Gastroesophageal sphincter (tissue), 3 donors: ENCODE measurements around the gene DIAPH2.

Source experiments
- EP300 ChIP-seq: sonication (generic); formaldehyde crosslinking; IDR thresholded peaks from one replicate; pipeline ENCODE4 v1.6.1; 2017; ENCODE audit warnings: antibody characterized with exemption, mild to moderate bottlenecking
- POLR2A ChIP-seq, 2 donors: fragments of 450-650 bp; IDR thresholded peaks; one replicate each; pipeline ENCODE4 v1.6.1; 2017; ENCODE audit warnings: antibody characterized with exemption in 2 of 2, mild to moderate bottlenecking in 2 of 2, moderate library complexity in 1 of 2
- POLR2AphosphoS5 ChIP-seq: sonication (generic); formaldehyde crosslinking; IDR thresholded peaks from one replicate; pipeline ENCODE4 v1.6.1; 2017; ENCODE audit warnings: antibody characterized with exemption
- TF ChIP-seq, protein P1 (sequence below), 4 experiments: fragments of 200-600 bp in 2 of 4; fragments of 450-650 bp in 2 of 4; sonication (generic) in 1 of 4; IDR thresholded peaks; one replicate each; pipeline ENCODE4 v1.5.1; 2017 to 2019; ENCODE audit warnings: antibody characterized with exemption in 4 of 4, mild to moderate bottlenecking in 2 of 4, moderate library complexity in 2 of 4

DNA sequence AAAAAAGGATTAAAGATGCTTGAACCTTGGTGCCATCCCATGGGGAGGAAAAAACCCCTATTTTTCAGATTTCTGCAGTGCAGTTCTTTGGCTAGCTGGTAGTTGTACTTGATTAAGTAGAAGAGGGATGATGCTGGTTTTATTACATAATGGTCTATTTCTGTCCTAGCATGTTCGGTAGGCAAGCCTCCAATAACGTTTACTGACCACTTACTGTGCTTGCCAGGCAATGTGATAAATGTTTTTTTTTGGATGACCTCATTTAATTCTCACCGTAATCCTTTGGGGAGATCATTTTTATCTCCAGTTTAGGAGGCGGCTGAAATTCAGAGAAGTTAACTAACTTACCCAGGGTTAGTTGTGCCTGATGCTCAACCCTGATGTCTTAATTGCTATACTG lies 106.9 kb downstream of the DIAPH2 start:
- TF ChIP-seq, protein P1, sequence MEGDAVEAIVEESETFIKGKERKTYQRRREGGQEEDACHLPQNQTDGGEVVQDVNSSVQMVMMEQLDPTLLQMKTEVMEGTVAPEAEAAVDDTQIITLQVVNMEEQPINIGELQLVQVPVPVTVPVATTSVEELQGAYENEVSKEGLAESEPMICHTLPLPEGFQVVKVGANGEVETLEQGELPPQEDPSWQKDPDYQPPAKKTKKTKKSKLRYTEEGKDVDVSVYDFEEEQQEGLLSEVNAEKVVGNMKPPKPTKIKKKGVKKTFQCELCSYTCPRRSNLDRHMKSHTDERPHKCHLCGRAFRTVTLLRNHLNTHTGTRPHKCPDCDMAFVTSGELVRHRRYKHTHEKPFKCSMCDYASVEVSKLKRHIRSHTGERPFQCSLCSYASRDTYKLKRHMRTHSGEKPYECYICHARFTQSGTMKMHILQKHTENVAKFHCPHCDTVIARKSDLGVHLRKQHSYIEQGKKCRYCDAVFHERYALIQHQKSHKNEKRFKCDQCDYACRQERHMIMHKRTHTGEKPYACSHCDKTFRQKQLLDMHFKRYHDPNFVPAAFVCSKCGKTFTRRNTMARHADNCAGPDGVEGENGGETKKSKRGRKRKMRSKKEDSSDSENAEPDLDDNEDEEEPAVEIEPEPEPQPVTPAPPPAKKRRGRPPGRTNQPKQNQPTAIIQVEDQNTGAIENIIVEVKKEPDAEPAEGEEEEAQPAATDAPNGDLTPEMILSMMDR (IDR thresholded peaks at IDR 0.05), result no peak
- TF ChIP-seq POLR2A (IDR thresholded peaks at IDR 0.05) (no peak), POLR2AphosphoS5 (peak; percentile 48), EP300 (no peak)
